ENCODE measurements around the gene PPP1R15B.

Gene PPP1R15B

GRCh38 chr1:204420039-204421004 lies 8.7 kb upstream of the PPP1R15B start:
- no peak for DNase-seq (ENCODE audit: low read depth in 2 of 2)

- no peak for DNase-seq (ENCODE audit: low read depth in 2 of 2)
These were observed 7.4 kb upstream of the PPP1R15B start for GRCh38 chr1:204419064-204419403.

GRCh38 chr1:204418174-204419063 lies 6.8 kb upstream of the PPP1R15B start:
- no peak for DNase-seq (ENCODE audit: low read depth in 2 of 2)

GRCh38 chr1:204417074-204417997 lies 5.7 kb upstream of the PPP1R15B start:
- peak in 1 of 2 donors; percentile 23 for DNase-seq (ENCODE audit: low read depth in 2 of 2)

- DNase-seq (ENCODE audit: low read depth in 2 of 2), result no peak
These were observed 5.0 kb upstream of the PPP1R15B start for GRCh38 chr1:204416589-204417073.

GRCh38 chr1:204415351-204415750 lies 3.7 kb upstream of the PPP1R15B start:
- DNase-seq (ENCODE audit: low read depth in 2 of 2), result no peak

GRCh38 chr1:204414016-204414415 lies 2.4 kb upstream of the PPP1R15B start:
- no peak for DNase-seq (ENCODE audit: low read depth in 2 of 2)

- DNase-seq (ENCODE audit: low read depth in 2 of 2), result no peak
These were observed 1.5 kb upstream of the PPP1R15B start for GRCh38 chr1:204413170-204413535.

- DNase-seq (ENCODE audit: low read depth in 2 of 2), result peak in 1 of 2 donors; percentile 29
These were observed 748 bp downstream of the PPP1R15B start for GRCh38 chr1:204410688-204411450.

- DNase-seq (ENCODE audit: low read depth in 2 of 2), result no peak
These were observed 1.6 kb downstream of the PPP1R15B start for GRCh38 chr1:204409836-204410687.

- no peak for DNase-seq (ENCODE audit: low read depth in 2 of 2)
These were observed 2.5 kb downstream of the PPP1R15B start for GRCh38 chr1:204409123-204409522.

GRCh38 chr1:204408602-204409001 lies 3.0 kb downstream of the PPP1R15B start:
- no peak for DNase-seq (ENCODE audit: low read depth in 2 of 2)

- no peak for DNase-seq (ENCODE audit: low read depth in 2 of 2)
These were observed 3.5 kb downstream of the PPP1R15B start for GRCh38 chr1:204408074-204408507.

- DNase-seq (ENCODE audit: low read depth in 2 of 2), result no peak
These were observed 4.2 kb downstream of the PPP1R15B start for GRCh38 chr1:204407295-204407971.

GRCh38 chr1:204406621-204407020 lies 5.0 kb downstream of the PPP1R15B start:
- DNase-seq (ENCODE audit: low read depth in 2 of 2), result no peak

GRCh38 chr1:204405988-204406387 lies 5.6 kb downstream of the PPP1R15B start:
- DNase-seq (ENCODE audit: low read depth in 2 of 2), result no peak

GRCh38 chr1:204404629-204405028 lies 7.0 kb downstream of the PPP1R15B start:
- DNase-seq (ENCODE audit: low read depth in 2 of 2), result no peak

GRCh38 chr1:204402391-204402790 lies 9.2 kb downstream of the PPP1R15B start:
- DNase-seq (ENCODE audit: low read depth in 2 of 2), result no peak

- DNase-seq (ENCODE audit: low read depth in 2 of 2), result no peak
These were observed 9.9 kb downstream of the PPP1R15B start for GRCh38 chr1:204401730-204402129.
